Stomach (tissue), 9 donors: ENCODE data around the gene EDC3. TPM values are rescaled to one million over a fixed set of nuclear protein-coding genes. Genes with fewer than 3 reads are reported as not detected.
A peak's percentile ranks its signal among the peaks of the same experiment; 100 is the strongest.
"Not testable (repeated sequence)": the region's sequence is repeated elsewhere in the genome, so short reads cannot be mapped to it uniquely, and the experiment has no call there.

Experiments
- DNase-seq, 2 donors: peaks; one replicate each; pipeline versions ENCODE4 v3.0.0 to v3.0.0-alpha.2; 2013 to 2019
- H3K27ac ChIP-seq, 5 donors: fragments of 200-600 bp in 4 of 5; sonication (generic) in 4 of 5; one replicate each; pipeline ENCODE4 v1.5.1; 2013 to 2019; ENCODE audit warnings: mild to moderate bottlenecking in 1 of 5, moderate library complexity in 1 of 5
- H3K27me3 ChIP-seq, 3 donors: fragments of 200-600 bp; sonication (generic); one replicate each; pipeline ENCODE4 v1.5.1; 2017 to 2019; ENCODE audit warnings: mixed run types in 1 of 3
- H3K36me3 ChIP-seq, 4 donors: fragments of 200-600 bp; sonication (generic); 1 replicate in 3 of 4; 2 replicates in 1 of 4; pipeline ENCODE4 v1.5.1; 2016 to 2019
- H3K4me1 ChIP-seq, 4 donors: fragments of 200-600 bp; sonication (generic); one replicate each; pipeline ENCODE4 v1.5.1; 2016 to 2019
- H3K4me3 ChIP-seq, 4 donors: fragments of 200-600 bp; sonication (generic) in 3 of 4; one replicate each; pipeline ENCODE4 v1.5.1; 2016 to 2019; ENCODE audit warnings: mild to moderate bottlenecking in 1 of 4
- H3K9me3 ChIP-seq, 4 donors: fragments of 200-600 bp; sonication (generic); one replicate each; pipeline ENCODE4 v1.5.1; 2016 to 2019
- EP300 ChIP-seq: sonication (generic); formaldehyde crosslinking; IDR thresholded peaks from one replicate; pipeline ENCODE4 v1.6.1; 2017; ENCODE audit warnings: antibody characterized with exemption
- POLR2A ChIP-seq, 4 donors: fragments of 450-650 bp; IDR thresholded peaks; one replicate each; pipeline ENCODE4 v1.6.1; 2016; ENCODE audit warnings: antibody characterized with exemption in 4 of 4, control low read depth in 2 of 4, mild to moderate bottlenecking in 1 of 4, moderate library complexity in 1 of 4
- POLR2AphosphoS5 ChIP-seq, 3 donors: sonication (generic); formaldehyde crosslinking; IDR thresholded peaks; one replicate each; pipeline ENCODE4 v1.6.1; 2016; ENCODE audit warnings: antibody characterized with exemption in 3 of 3
- WGBS, 5 donors: extraction: QIAGEN DNeasy Blood & Tissue Kit in 3 of 5; methylation state at CpG; one replicate each; pipeline versions ENCODE4 v1.1.5 to v1.1.7; 2013 to 2018; 5-methylcytosine and 5-hydroxymethylcytosine counted together
- intact Hi-C: fragments of 100-400 bp; cut with DNase I; formaldehyde crosslinking; loops from one replicate; pipeline ENCODE4 v1.15.1; 2023; ENCODE audit warnings: low total_unique reads
- polyA plus RNA-seq, 3 donors: library from polyadenylated mRNA; stranded (reverse); fragments of 200-250 nt; gene quantifications; one replicate each; pipeline ENCODE4 v1.2.3, GENCODE V29; 2013
- total RNA-seq, 5 donors: library from RNA; depleted of rRNA; stranded (reverse); fragments of >200 nt; gene quantifications; one replicate each; pipeline versions ENCODE4 v1.1.0 to v1.2.3, GENCODE V29; 2014 to 2016
- TF ChIP-seq, protein P1 (sequence below), 7 experiments: fragments of 450-650 bp in 4 of 7; fragments of 200-600 bp in 3 of 7; sonication (generic) in 3 of 7; IDR thresholded peaks; one replicate each; pipeline ENCODE4 v1.5.1; 2016 to 2019; ENCODE audit warnings: antibody characterized with exemption in 7 of 7, control low read depth in 2 of 7, mild to moderate bottlenecking in 1 of 7
- donor health status: healthy with polysubstance abuse.
- donor health status: Bipolar disorder and iron deficiency.
- donor health status: healthy.

Gene EDC3
- total and polyA plus RNA-seq, 8 donors: 8.8 to 42.6 (median 14.6) TPM

DNA sequence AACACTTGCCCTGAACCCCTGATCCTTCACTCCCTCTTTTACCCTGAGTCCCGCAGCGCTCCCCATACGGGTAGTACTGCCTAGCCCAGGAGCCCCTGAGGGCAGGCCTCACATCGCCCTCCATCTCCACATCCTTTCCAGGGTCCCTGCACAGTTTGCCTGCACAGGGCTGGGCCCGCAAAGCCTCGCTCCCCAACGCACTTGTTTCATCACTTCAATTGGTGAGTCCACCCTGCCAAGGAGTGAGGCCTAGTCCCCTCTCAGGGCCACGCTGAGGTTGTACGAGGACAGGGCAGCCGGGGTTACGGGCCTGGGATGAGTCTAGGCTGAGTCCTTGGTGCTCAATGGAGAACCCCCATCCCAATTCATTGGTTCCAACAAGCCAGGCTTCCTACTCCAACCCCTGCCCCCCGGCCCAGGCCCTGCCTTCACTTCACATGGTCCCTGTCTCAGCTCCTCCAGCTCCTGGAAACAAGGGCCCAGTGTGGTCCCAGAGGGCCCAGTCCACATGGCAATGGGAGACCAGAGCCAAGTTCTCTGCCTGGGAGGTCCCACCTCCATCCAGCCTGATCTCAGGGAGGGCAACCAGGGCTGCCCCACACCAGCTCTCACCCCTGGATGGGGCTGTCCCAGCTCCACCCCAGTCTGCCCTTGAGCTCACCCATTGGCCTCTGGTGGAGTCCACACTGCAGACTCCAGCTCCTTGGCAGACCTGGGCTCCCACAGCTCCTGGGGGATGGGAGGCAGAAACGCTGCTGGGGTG lies 92.6 kb downstream of the EDC3 start:
- no peaks in the 10 kb centered on the region for H3K36me3 ChIP-seq
- peaks cover 12 to 23% (median 20%) of the 10 kb centered on the region in 4 donors for H3K4me1 ChIP-seq
- TF ChIP-seq, protein P1, sequence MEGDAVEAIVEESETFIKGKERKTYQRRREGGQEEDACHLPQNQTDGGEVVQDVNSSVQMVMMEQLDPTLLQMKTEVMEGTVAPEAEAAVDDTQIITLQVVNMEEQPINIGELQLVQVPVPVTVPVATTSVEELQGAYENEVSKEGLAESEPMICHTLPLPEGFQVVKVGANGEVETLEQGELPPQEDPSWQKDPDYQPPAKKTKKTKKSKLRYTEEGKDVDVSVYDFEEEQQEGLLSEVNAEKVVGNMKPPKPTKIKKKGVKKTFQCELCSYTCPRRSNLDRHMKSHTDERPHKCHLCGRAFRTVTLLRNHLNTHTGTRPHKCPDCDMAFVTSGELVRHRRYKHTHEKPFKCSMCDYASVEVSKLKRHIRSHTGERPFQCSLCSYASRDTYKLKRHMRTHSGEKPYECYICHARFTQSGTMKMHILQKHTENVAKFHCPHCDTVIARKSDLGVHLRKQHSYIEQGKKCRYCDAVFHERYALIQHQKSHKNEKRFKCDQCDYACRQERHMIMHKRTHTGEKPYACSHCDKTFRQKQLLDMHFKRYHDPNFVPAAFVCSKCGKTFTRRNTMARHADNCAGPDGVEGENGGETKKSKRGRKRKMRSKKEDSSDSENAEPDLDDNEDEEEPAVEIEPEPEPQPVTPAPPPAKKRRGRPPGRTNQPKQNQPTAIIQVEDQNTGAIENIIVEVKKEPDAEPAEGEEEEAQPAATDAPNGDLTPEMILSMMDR (IDR thresholded peaks at IDR 0.05): no peak
- TF ChIP-seq POLR2AphosphoS5 (IDR thresholded peaks at IDR 0.05): no peak
- TF ChIP-seq EP300: no peak
- no peak for TF ChIP-seq POLR2A (IDR thresholded peaks at IDR 0.05)
- DNase-seq: no peak
- 83 to 91% (median 91%) methylated on average over 12 to 13 of the region's 13 CpGs for WGBS, 5 donors
- H3K4me3 ChIP-seq: no peak overlapping the region
- no peaks in the 10 kb centered on the region for H3K9me3 ChIP-seq
- no peaks in the 10 kb centered on the region for H3K27me3 ChIP-seq
- H3K27ac ChIP-seq: no peak overlapping the region
- intact Hi-C loops: loop anchor here (10.0 kb wide), 1 partner anchor 58 kb away; the partner anchor contains the start of gene ARID3B

DNA sequence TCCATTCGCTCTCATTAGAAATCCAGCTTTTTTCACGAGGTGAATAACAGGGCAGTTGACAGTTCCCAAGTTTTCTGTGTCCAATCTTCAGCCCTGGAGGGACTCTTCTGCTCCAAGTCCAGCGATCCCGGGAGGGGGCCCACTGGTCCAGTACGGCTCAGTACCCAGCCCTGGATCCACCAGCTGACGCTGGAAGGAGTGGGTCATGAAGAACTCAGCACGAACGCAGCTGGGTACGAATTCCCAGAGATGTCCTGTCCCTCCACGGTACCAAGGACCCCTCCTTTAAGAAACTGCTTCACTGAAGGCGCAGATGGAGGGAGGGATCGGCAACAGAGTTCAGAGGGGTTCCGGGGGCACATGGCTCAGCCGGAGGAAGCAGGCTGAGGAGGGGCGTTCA lies 96.7 kb downstream of the EDC3 start:
- 62 to 74% (median 72%) methylated on average over 14 to 15 of the region's 15 CpGs for WGBS, 5 donors
- intact Hi-C loops: no loop called here
- H3K36me3 ChIP-seq: peaks cover 5 to 22% (median 20%) of the 10 kb centered on the region in 4 donors
- H3K9me3 ChIP-seq: no peaks in the 10 kb centered on the region
- peaks cover 17 to 30% (median 26%) of the 10 kb centered on the region in 4 donors for H3K4me1 ChIP-seq
- H3K27me3 ChIP-seq: no peaks in the 10 kb centered on the region
- peak overlapping the region; percentile 55 to 80 (median 67) for H3K4me3 ChIP-seq
- peak overlapping the region in 4 of 5 donors; percentile 87 to 89 (median 88) for H3K27ac ChIP-seq
- DNase-seq: no peak
- TF ChIP-seq, protein P1 (IDR thresholded peaks at IDR 0.05): no peak
- TF ChIP-seq POLR2AphosphoS5 (IDR thresholded peaks at IDR 0.05) (no peak), POLR2A (IDR thresholded peaks at IDR 0.05) (no peak), EP300 (no peak)

DNA sequence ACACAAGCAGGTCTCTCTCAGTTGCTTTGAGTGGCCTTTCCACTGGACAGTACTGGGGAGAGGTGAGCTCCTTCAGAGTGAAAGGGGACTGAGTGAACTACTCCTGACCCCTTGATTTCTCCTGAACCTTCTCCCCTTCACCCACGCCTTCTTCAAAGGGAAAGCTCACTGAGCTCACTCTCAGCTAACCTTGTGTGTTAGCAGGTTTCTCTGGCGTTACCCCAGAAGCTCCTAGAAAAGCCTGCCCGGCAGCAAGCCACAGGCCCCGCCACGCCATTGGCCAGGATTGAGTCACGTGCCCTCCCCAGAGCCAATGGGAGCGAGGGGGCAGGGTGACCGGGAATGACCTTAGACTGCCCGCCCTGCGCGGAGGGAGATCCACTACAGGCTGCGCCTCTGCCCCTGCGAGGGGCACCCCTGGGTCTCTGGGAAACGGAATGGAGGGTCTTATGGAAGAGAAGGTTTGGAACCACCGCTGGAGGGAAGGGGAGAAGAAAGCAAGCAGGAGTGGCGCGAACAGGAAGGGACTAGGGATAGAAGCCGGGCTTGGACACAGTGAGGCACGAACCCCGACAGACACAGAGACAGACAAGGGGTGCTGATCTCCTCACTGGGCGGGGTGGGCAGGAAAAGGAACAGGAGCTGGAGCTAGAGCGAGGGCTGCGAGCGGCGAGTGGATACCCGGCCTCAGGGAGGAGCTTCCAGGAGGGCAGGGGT lies 97.5 kb downstream of the EDC3 start:
- H3K36me3 ChIP-seq: peaks cover 5 to 31% (median 29%) of the 10 kb centered on the region in 4 donors
- 0 to 4% (median 1%) methylated on average over 22 to 26 of the region's 26 CpGs for WGBS, 5 donors
- peak overlapping the region; percentile 81 to 89 (median 87) for H3K27ac ChIP-seq

DNA sequence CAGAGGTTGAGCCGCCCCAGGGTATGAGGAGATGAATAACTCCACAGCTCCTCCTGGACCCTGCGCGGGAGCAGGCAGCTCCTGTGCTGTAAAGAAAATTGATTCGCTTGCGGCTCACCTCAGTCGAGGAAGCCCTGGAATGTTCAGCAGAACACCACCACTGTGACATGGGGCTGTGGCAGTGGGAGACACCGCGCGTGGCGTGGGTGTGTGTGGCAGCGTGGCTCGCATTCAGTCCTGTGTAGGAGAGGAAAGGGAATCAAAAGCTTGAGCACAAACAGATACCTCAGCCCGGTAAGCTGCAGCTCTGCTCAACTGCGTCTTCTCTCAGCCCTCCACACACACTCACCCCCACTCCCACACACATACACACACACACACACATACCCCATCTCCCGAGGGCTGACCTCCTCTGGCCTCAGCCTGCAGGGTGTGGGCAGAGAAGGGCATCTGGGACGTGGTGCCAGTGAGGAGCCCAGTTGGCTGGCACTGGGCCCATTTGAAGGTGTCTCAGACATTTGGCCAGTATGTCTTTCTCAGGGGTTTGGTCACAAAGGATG lies 98.6 kb downstream of the EDC3 start:
- H3K4me3 ChIP-seq, H3K27ac ChIP-seq, H3K27me3 ChIP-seq, DNase-seq, intact Hi-C loops, H3K9me3 ChIP-seq: not testable (repeated sequence)
- H3K36me3 ChIP-seq: peaks cover 8 to 41% (median 39%) of the 10 kb centered on the region in 4 donors
- peaks cover 17 to 30% (median 26%) of the 10 kb centered on the region in 4 donors for H3K4me1 ChIP-seq
- 88 to 93% (median 90%) methylated on average over 10 to 15 of the region's 16 CpGs for WGBS, 5 donors

More for the DNA sequence above, 97.5 kb downstream of the EDC3 start:
- Histone ChIP-seq H3K27me3 (no peaks in the 10 kb centered on the region), H3K9me3 (no peaks in the 10 kb centered on the region), H3K4me1 (peaks cover 17 to 30% (median 26%) of the 10 kb centered on the region in 4 donors), H3K4me3 (peak overlapping the region; percentile 55 to 80 (median 67))
- DNase-seq: peak; percentile 96 to 97
- intact Hi-C loops: no loop called here
- TF ChIP-seq EP300 (no peak), POLR2AphosphoS5 (IDR thresholded peaks at IDR 0.05) (peak; percentile 81 to 92 (median 83)), POLR2A (IDR thresholded peaks at IDR 0.05) (no peak)

DNA sequence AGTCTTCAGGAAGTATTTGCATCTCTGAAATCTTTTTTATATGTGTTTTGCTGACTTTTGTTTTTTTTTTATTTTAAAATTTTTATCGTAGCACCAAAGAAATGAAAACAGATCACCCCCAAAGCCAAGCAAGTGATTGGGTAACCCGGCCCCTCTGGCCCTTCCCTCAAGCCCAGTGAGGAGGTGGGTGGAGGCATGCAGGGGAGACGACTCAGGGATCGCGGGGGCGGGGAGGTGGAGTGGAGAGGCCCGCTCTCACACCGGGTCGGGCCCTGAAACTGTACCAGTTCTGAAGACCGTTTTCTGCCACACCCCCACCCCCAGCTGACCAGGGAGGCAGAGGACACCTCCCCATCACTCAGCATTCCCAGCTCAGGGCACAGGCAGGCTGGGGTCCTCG lies 99.1 kb downstream of the EDC3 start:
- 74 to 86% (median 82%) methylated on average over 6 to 11 of the region's 11 CpGs for WGBS, 5 donors
- H3K27me3 ChIP-seq, H3K9me3 ChIP-seq, H3K4me3 ChIP-seq, H3K27ac ChIP-seq, DNase-seq, intact Hi-C loops: not testable (repeated sequence)
- H3K4me1 ChIP-seq: peaks cover 17 to 30% (median 26%) of the 10 kb centered on the region in 4 donors
- H3K36me3 ChIP-seq: peaks cover 13 to 46% (median 44%) of the 10 kb centered on the region in 4 donors
